DND-41 (cell line): ENCODE measurements around the gene KRT13.

Experiments
- ATAC-seq: fragments of 200-7000 bp; cut with Tn5 transposase; 3 replicates; pipeline ENCODE4 v1.9.1; 2021; ENCODE audit warnings: low read depth; ENCODE audit not compliant: insufficient read depth
- DNase-seq: peaks from one replicate; pipeline ENCODE4 v3.0.0-alpha.2; 2020
- H2AFZ ChIP-seq: 2 replicates; pipeline ENCODE4 v1.6.0; 2012; ENCODE audit warnings: low read depth, low read length
- H3K27ac ChIP-seq: 2 replicates; pipeline ENCODE4 v1.5.1; 2012; ENCODE audit warnings: low read length, inconsistent platforms
- H3K27me3 ChIP-seq: fragments of 200-600 bp; sonication (generic); 2 replicates; pipeline ENCODE4 v1.6.0; 2012; ENCODE audit warnings: low read length, mild to moderate bottlenecking, inconsistent platforms; ENCODE audit not compliant: insufficient read depth, poor library complexity
- H3K36me3 ChIP-seq: 2 replicates; pipeline ENCODE4 v1.5.1; 2012; ENCODE audit warnings: low read length, inconsistent platforms; ENCODE audit not compliant: insufficient read depth
- H3K4me1 ChIP-seq: 2 replicates; pipeline ENCODE4 v1.5.1; 2012; ENCODE audit warnings: mild to moderate bottlenecking, low read length; ENCODE audit not compliant: insufficient read depth
- H3K4me2 ChIP-seq: 2 replicates; pipeline ENCODE4 v1.6.0; 2012; ENCODE audit warnings: mild to moderate bottlenecking, moderate library complexity, low read length, inconsistent platforms; ENCODE audit not compliant: insufficient read depth
- H3K4me3 ChIP-seq, 2 experiments: fragments of 200-600 bp in 1 of 2; shearing (Covaris generic) in 1 of 2; 2 replicates each; pipeline ENCODE4 v1.5.1; 2012 to 2016; ENCODE audit warnings: inconsistent platforms in 2 of 2, low read length in 2 of 2, mild to moderate bottlenecking in 2 of 2, low read depth in 1 of 2, moderate library complexity in 1 of 2
- H3K79me2 ChIP-seq: 2 replicates; pipeline ENCODE4 v1.6.0; 2012; ENCODE audit warnings: low read length, inconsistent platforms; ENCODE audit not compliant: insufficient read depth
- H3K9ac ChIP-seq: 2 replicates; pipeline ENCODE4 v1.6.0; 2012; ENCODE audit warnings: low read depth, mild to moderate bottlenecking, inconsistent platforms, low read length, moderate library complexity
- H3K9me3 ChIP-seq: 2 replicates; pipeline ENCODE4 v1.5.1; 2012; ENCODE audit warnings: low read length, moderate library complexity, mild to moderate bottlenecking, inconsistent platforms; ENCODE audit not compliant: insufficient read depth, severe bottlenecking
- H4K20me1 ChIP-seq: 2 replicates; pipeline ENCODE4 v1.6.0; 2012; ENCODE audit warnings: low read length; ENCODE audit not compliant: insufficient read depth
- CTCF ChIP-seq: IDR thresholded peaks from 2 replicates; pipeline ENCODE4 v1.5.1; 2012; ENCODE audit warnings: borderline replicate concordance, low read length, moderate library complexity, mild to moderate bottlenecking; ENCODE audit not compliant: poor library complexity, severe bottlenecking; ENCODE audit errors: extremely low read depth
- EZH2 ChIP-seq: IDR thresholded peaks from 3 replicates; pipeline ENCODE4 v1.6.1; 2012; ENCODE audit warnings: borderline replicate concordance, low read depth, mild to moderate bottlenecking, moderate library complexity, low read length, inconsistent platforms; ENCODE audit not compliant: severe bottlenecking

KRT13 gene

DNA sequence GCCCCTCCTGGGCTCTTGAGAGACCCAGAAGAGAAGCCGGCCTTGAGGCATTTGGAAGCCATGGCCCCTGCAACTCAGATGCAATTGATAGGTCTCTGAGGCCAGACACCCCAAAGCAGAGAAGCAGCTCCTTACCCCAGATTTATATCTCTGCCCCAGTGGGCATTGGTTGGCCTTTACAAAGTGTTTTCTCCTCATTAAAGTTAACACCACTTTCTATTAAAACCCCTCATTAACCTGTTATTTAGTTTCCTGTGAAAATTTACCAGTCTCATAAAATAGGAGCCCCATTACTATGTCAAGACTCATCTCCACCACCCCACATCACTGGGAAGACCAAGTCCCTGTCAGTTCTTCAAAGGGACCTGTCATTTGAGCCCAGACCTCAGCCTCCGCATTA lies 24.4 kb downstream of the KRT13 start, which contains the start of gene KRT35:
KRT35 (minus strand) TSS at position 116 of the 400 bp plus-strand sequence; CDS start at position 62, 54 bp downstream.
- 0 out of 2 replicates have a peak, but pooled peaks cover 4% of the 10 kb centered on the region for H4K20me1 ChIP-seq
- no peak within 1 kb of the TSS for H2AFZ ChIP-seq
- H3K4me3 ChIP-seq: no peak within 1 kb of the TSS
- no peak within 1 kb of the TSS for H3K9ac ChIP-seq
- no peak for DNase-seq
- peaks cover 5% of the 10 kb centered on the region for H3K27me3 ChIP-seq
- H3K9me3 ChIP-seq: no peaks in the 10 kb centered on the region
- no peaks in the 10 kb centered on the region for H3K36me3 ChIP-seq
- H3K4me2 ChIP-seq: no peak within 1 kb of the TSS
- no peaks in the 10 kb centered on the region for H3K79me2 ChIP-seq
- H3K27ac ChIP-seq: no peak within 1 kb of the TSS
- no peaks in the 10 kb centered on the region for H3K4me1 ChIP-seq
- ATAC-seq: no peak
- TF ChIP-seq EZH2 (no peak), CTCF (no peak)

DNA sequence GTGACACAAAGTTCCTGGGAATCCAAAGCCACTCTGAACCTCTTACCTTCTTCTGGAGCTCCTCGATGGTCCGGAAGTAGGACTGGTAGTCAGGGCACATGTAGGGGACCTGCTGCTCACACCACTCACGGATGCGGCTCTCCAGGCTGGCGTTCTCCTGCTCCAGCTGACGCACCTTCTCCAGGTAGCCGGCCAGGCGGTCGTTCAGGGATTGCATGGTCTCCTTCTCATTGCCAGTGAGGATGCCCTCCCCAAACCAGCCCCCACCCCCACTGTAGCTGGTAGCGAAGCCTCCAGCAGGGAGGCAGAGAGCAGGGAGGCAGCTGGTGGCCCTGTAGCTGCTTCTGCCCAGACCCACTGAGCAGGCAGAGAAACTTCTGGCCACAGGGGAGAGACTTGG lies 24.8 kb downstream of the KRT13 start:
- no peak overlapping the region for H3K9ac ChIP-seq
- no peak for DNase-seq
- H3K27me3 ChIP-seq: peaks cover 5% of the 10 kb centered on the region
- H3K4me3 ChIP-seq: no peak overlapping the region
- H3K27ac ChIP-seq: no peak overlapping the region
- 0 out of 2 replicates have a peak, but pooled peaks cover 4% of the 10 kb centered on the region for H4K20me1 ChIP-seq
- H3K4me2 ChIP-seq: no peak overlapping the region
- no peak for ATAC-seq
- TF ChIP-seq CTCF (no peak), EZH2 (no peak)
- H3K9me3 ChIP-seq: no peaks in the 10 kb centered on the region
- no peaks in the 10 kb centered on the region for H3K79me2 ChIP-seq
- no peak overlapping the region for H2AFZ ChIP-seq
- no peaks in the 10 kb centered on the region for H3K4me1 ChIP-seq
- no peaks in the 10 kb centered on the region for H3K36me3 ChIP-seq

DNA sequence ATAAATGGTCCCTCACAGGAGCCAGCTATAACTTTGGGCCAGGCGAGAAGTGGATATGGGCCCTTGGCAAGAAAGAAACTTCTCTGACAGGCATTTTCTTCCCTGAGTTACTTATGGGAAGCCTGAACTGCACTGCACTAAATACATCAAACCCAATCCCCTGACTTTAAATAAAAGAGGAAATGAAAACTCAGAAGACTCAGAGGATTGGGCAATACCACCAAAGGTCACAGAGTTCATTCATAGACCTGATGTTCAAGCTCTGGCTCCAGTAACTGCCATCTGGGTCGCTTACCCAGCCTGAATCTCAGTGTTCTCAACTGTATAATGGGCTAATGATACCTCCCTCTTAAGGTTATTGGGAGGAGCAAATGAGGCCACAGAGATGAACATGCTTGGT lies 25.3 kb downstream of the KRT13 start:
- Histone ChIP-seq H3K4me3 (no peak overlapping the region), H3K9me3 (no peaks in the 10 kb centered on the region), H3K4me2 (no peak overlapping the region), H3K27me3 (peaks cover 5% of the 10 kb centered on the region), H4K20me1 (0 out of 2 replicates have a peak, but pooled peaks cover 4% of the 10 kb centered on the region), H3K27ac (no peak overlapping the region), H3K4me1 (no peaks in the 10 kb centered on the region), H3K36me3 (no peaks in the 10 kb centered on the region), H2AFZ (no peak overlapping the region), H3K79me2 (no peaks in the 10 kb centered on the region), H3K9ac (no peak overlapping the region)
- ATAC-seq: no peak
- DNase-seq: no peak
- TF ChIP-seq EZH2: no peak
- TF ChIP-seq CTCF: no peak

- no peak overlapping the region for H3K27ac ChIP-seq
- ATAC-seq (no peak), DNase-seq (no peak)
- no peaks in the 10 kb centered on the region for H3K36me3 ChIP-seq
- H3K27me3 ChIP-seq: peaks cover 9% of the 10 kb centered on the region
- no peaks in the 10 kb centered on the region for H3K79me2 ChIP-seq
- TF ChIP-seq CTCF (no peak), EZH2 (no peak)
- no peaks in the 10 kb centered on the region for H3K4me1 ChIP-seq
- no peak overlapping the region for H3K4me3 ChIP-seq
- H3K4me2 ChIP-seq: no peak overlapping the region
- no peak overlapping the region for H3K9ac ChIP-seq
- H3K9me3 ChIP-seq: no peaks in the 10 kb centered on the region
- no peak overlapping the region for H2AFZ ChIP-seq
- 0 out of 2 replicates have a peak, but pooled peaks cover 4% of the 10 kb centered on the region for H4K20me1 ChIP-seq
These were observed 27.2 kb downstream of the KRT13 start for GRCh38 chr17:41478237-41478636.
